D721Med (cell line): Measurements from ENCODE around the gene S100A11.
A peak's percentile ranks its signal among the peaks of the same experiment; 100 is the strongest.

ENCODE experiments used
- DNase-seq: peaks from one replicate; pipeline ENCODE4 v3.0.0; 2011; ENCODE audit warnings: low spot score; ENCODE audit not compliant: insufficient read length
- FAIRE-seq: peaks from 2 replicates; lab custom pipeline; 2011; peaks lifted over from hg19 to GRCh38; lab: Jason Lieb, UNC
- CTCF ChIP-seq: IDR thresholded peaks from 2 replicates; pipeline ENCODE4 v1.5.1; 2012; ENCODE audit warnings: mild to moderate bottlenecking, control low read depth; ENCODE audit not compliant: insufficient read depth; ENCODE audit errors: missing control alignments

S100A11 gene

GRCh38 chr1:152003846-152004442 is 32.9 kb downstream of the S100A11 start:
- no peak for TF ChIP-seq CTCF
- no peak for DNase-seq

GRCh38 chr1:152002960-152003359 is 33.8 kb downstream of the S100A11 start:
- DNase-seq (no peak), FAIRE-seq (no peak)
- no peak for TF ChIP-seq CTCF

More at GRCh38 chr1:152003846-152004442, 32.9 kb downstream of the S100A11 start:
- no peak for FAIRE-seq

- DNase-seq (no peak), FAIRE-seq (no peak)
- TF ChIP-seq CTCF = peak; percentile 97
Observed at GRCh38 chr1:152001631-152002584, 34.9 kb downstream of the S100A11 start.

GRCh38 chr1:152000964-152001630 is 35.7 kb downstream of the S100A11 start:
- DNase-seq (no peak), FAIRE-seq (no peak)
- no peak for TF ChIP-seq CTCF

- DNase-seq (no peak), FAIRE-seq (no peak)
- no peak for TF ChIP-seq CTCF
Observed at GRCh38 chr1:151998611-151999362, 38.0 kb downstream of the S100A11 start.

GRCh38 chr1:151997284-151997570 is 39.6 kb downstream of the S100A11 start:
- FAIRE-seq = no peak
- TF ChIP-seq CTCF = no peak
- DNase-seq = no peak
